Pancreas (tissue), 10 donors: ENCODE data around the gene ARHGEF16. TPM values are rescaled to one million over a fixed set of nuclear protein-coding genes. Genes with fewer than 3 reads are reported as not detected.

Experiments
- ATAC-seq, 4 donors: fragments of 200-7000 bp; cut with Tn5 transposase; one replicate each; pipeline versions ENCODE4 v1.8.0 to v1.9.1; 2020; ENCODE audit warnings: mild to moderate bottlenecking in 4 of 4, moderate library complexity in 4 of 4
- DNase-seq, 6 donors: peaks; one replicate each; pipeline ENCODE4 v3.0.0-alpha.2; 2020
- FAIRE-seq: peaks from 2 replicates; lab custom pipeline; 2012; peaks lifted over from hg19 to GRCh38; lab: Jason Lieb, UNC
- H3K27ac ChIP-seq, 4 donors: fragments of 200-600 bp; sonication (generic); 1 replicate in 3 of 4; 2 replicates in 1 of 4; pipeline versions ENCODE4 v1.5.0 to v1.8.0; 2020
- H3K27me3 ChIP-seq, 4 donors: fragments of 200-600 bp; one replicate each; pipeline ENCODE4 v1.8.0; 2021
- H3K36me3 ChIP-seq, 3 donors: fragments of 200-600 bp; sonication (generic) in 1 of 3; one replicate each; pipeline versions ENCODE4 v1.5.0 to v1.8.0; 2020 to 2021
- H3K4me1 ChIP-seq, 3 donors: fragments of 200-600 bp; one replicate each; pipeline ENCODE4 v1.8.0; 2021
- H3K4me3 ChIP-seq, 4 donors: fragments of 200-600 bp; sonication (generic) in 2 of 4; one replicate each; pipeline versions ENCODE4 v1.5.0 to v1.8.0; 2020 to 2021
- H3K9me3 ChIP-seq, 4 donors: fragments of 200-600 bp; one replicate each; pipeline ENCODE4 v1.8.0; 2021
- CTCF ChIP-seq, 4 donors: fragments of 200-600 bp; sonication (generic) in 3 of 4; IDR thresholded peaks; one replicate each; pipeline versions ENCODE4 v1.5.0 to v1.8.0; 2021; ENCODE audit warnings: antibody characterized with exemption in 4 of 4
- WGBS, 2 donors: extraction: QIAGEN DNeasy Blood & Tissue Kit; methylation state at CpG; one replicate each; pipeline ENCODE4 v1.1.7; 2013; 5-methylcytosine and 5-hydroxymethylcytosine counted together
- intact Hi-C, 3 donors: fragments of 100-400 bp; cut with DNase I; formaldehyde crosslinking; loops; one replicate each; pipeline versions ENCODE4 v1.11.1 to v1.14.2; 2022
- polyA plus RNA-seq, 2 donors: library from polyadenylated mRNA; stranded (reverse); fragments of 200-250 nt; gene quantifications; one replicate each; pipeline ENCODE4 v1.2.3, GENCODE V29; 2013
- total RNA-seq, 6 donors: library from RNA; stranded (reverse); fragmentation: NEBNext Ultra II Directional in 4 of 6; extraction: Animal tissue kit (Norgen Biotek cat#: 25700) in 4 of 6; gene quantifications; one replicate each; pipeline versions ENCODE4 v1.2.1 to v1.2.4, GENCODE V29; 2021 to 2023
- donor health status: healthy with polysubstance abuse.
- donor health status: DM: no; HTN: no; CAD: no; lungs with moderate emphysema.
- donor health status: DM: no; HTN: no; CAD: no.
- donor health status: control.
- donor health status: control.
- donor health status: Bipolar disorder and iron deficiency.
- donor health status: DM: yes; HTN: yes; CAD: no.
- donor health status: DM: no; HTN: no; CAD: no.
- donor health status: DM: no; HTN: no; CAD: no.
- donor health status: DM: yes; HTN: yes; CAD: no.

Gene ARHGEF16
- total and polyA plus RNA-seq, 8 donors = 8.2 to 26.4 (median 9.8) TPM

GRCh38 chr1:3441880-3442279 lies 12.6 kb upstream of the ARHGEF16 start:
- Histone ChIP-seq H3K36me3 (no peaks in the 10 kb centered on the region), H3K27me3 (no peaks in the 10 kb centered on the region), H3K27ac (no peak overlapping the region), H3K9me3 (no peaks in the 10 kb centered on the region), H3K4me3 (no peak overlapping the region), H3K4me1 (no peaks in the 10 kb centered on the region)
- ATAC-seq (no peak), FAIRE-seq (no peak), DNase-seq (peak in 1 of 6 donors; percentile 9)
- 54 to 77% methylated on average over 8 of the region's 8 CpGs for WGBS, 2 donors
- intact Hi-C loops = no loop called here
- TF ChIP-seq CTCF (IDR thresholded peaks at IDR 0.05) = no peak

GRCh38 chr1:3442331-3442730 lies 12.1 kb upstream of the ARHGEF16 start:
- peak in 2 of 6 donors; percentile 8 to 22 for DNase-seq
- no peak for FAIRE-seq
- intact Hi-C loops = no loop called here
- Histone ChIP-seq H3K4me3 (no peak overlapping the region), H3K9me3 (no peaks in the 10 kb centered on the region), H3K4me1 (no peaks in the 10 kb centered on the region), H3K36me3 (no peaks in the 10 kb centered on the region), H3K27ac (no peak overlapping the region), H3K27me3 (no peaks in the 10 kb centered on the region)
- TF ChIP-seq CTCF (IDR thresholded peaks at IDR 0.05) = no peak
- ATAC-seq = no peak
- 60 to 75% methylated on average over 13 of the region's 13 CpGs for WGBS, 2 donors

GRCh38 chr1:3442901-3443300 lies 11.6 kb upstream of the ARHGEF16 start:
- no peak for TF ChIP-seq CTCF (IDR thresholded peaks at IDR 0.05)
- Histone ChIP-seq H3K27ac (no peak overlapping the region), H3K36me3 (no peaks in the 10 kb centered on the region), H3K4me1 (no peaks in the 10 kb centered on the region), H3K9me3 (no peaks in the 10 kb centered on the region), H3K27me3 (no peaks in the 10 kb centered on the region), H3K4me3 (no peak overlapping the region)
- WGBS, 2 donors = 63 to 67% methylated on average over 12 of the region's 12 CpGs
- intact Hi-C loops = no loop called here
- ATAC-seq (no peak), DNase-seq (peak in 2 of 6 donors; percentile 13 to 14), FAIRE-seq (no peak)

- DNase-seq (no peak), ATAC-seq (no peak), FAIRE-seq (no peak)
- no peak for TF ChIP-seq CTCF (IDR thresholded peaks at IDR 0.05)
- H3K4me3 ChIP-seq = no peak overlapping the region
- WGBS, 2 donors = 65 to 71% methylated on average over 7 of the region's 7 CpGs
- no peaks in the 10 kb centered on the region for H3K27me3 ChIP-seq
- no peaks in the 10 kb centered on the region for H3K4me1 ChIP-seq
- intact Hi-C loops = no loop called here
- no peak overlapping the region for H3K27ac ChIP-seq
- no peaks in the 10 kb centered on the region for H3K36me3 ChIP-seq
- no peaks in the 10 kb centered on the region for H3K9me3 ChIP-seq
Observed at GRCh38 chr1:3443807-3444206, 10.7 kb upstream of the ARHGEF16 start.

- ATAC-seq (no peak), DNase-seq (peak in 1 of 6 donors; percentile 23), FAIRE-seq (no peak)
- no peaks in the 10 kb centered on the region for H3K27me3 ChIP-seq
- no peak for TF ChIP-seq CTCF (IDR thresholded peaks at IDR 0.05)
- 74 to 84% methylated on average over 18 of the region's 18 CpGs for WGBS, 2 donors
- no peak overlapping the region for H3K4me3 ChIP-seq
- intact Hi-C loops = no loop called here
- H3K4me1 ChIP-seq = no peaks in the 10 kb centered on the region
- H3K27ac ChIP-seq = no peak overlapping the region
- no peaks in the 10 kb centered on the region for H3K36me3 ChIP-seq
- no peaks in the 10 kb centered on the region for H3K9me3 ChIP-seq
Observed at GRCh38 chr1:3444298-3444697, 10.2 kb upstream of the ARHGEF16 start.
